Measurements from ENCODE around the gene IMMP2L. TPM values are rescaled to one million over a fixed set of nuclear protein-coding genes. Genes with fewer than 3 reads are reported as not detected.

The IMMP2L gene
- total and polyA plus RNA-seq, 2 donors (not counting 3 experiments of a cell fraction or from before 2014, with no cell fraction given) = 9.9 to 11.8 TPM

DNA sequence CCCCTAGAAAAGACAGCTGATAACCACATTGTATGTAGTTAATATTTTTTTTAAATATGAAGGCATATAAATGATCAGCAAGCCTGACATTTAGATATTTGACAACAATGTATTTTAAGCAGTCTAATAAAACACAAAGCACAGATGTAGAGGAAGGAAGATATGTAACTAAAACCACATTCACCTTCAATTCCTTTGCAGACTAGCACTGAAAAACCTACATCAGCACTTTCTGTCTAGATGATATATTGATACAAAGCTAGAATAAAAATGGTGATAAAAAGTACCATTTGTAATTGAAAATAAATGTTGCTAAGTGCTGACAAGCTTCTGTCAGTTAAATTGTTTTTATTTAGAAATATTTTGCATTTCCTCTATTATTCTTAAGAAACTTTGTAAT lies 153.6 kb downstream of the IMMP2L start:
- FAIRE-seq (no peak), DNase-seq (ENCODE audit: low read depth, low spot score) (no peak)
- no peaks in the 10 kb centered on the region for H3K36me3 ChIP-seq (ENCODE audit: control insufficient read depth in 2 of 2, extremely low read depth in 1 of 2, insufficient read depth in 2 of 2, low read length in 2 of 2)
- POLR2A ChIA-PET = no interaction called here
- no peak overlapping the region for H3K4me2 ChIP-seq (ENCODE audit: insufficient read depth, low read length)
- intact Hi-C loops (cut with micrococcal nuclease) (no loop called here), dilution Hi-C loops (cut with MboI; ENCODE audit: extremely low pct_ligation_motif_present, low sequenced_read_pairs) (no loop called here)
- H3K4me3 ChIP-seq (replicated peaks in 1 of 3; ENCODE audit: insufficient read depth in 1 of 3, low read depth in 1 of 3, low read length in 3 of 3) = no peak overlapping the region
- CTCF ChIA-PET = interaction anchor here (1.3 to 1.4 kb wide), 2 partner anchors 10 to 28 kb away, joined by 4 to 7 read pairs; no protein-coding TSS in a partner anchor
- BruUV-seq (replicated peaks) = no TSS peak
- no peak for TF ChIP-seq GATA2 (IDR thresholded peaks at IDR 0.05; ENCODE audit: insufficient read depth, insufficient read length, low read depth, low read length)
- TF ChIP-seq EZH2 (IDR thresholded peaks at IDR 0.05; ENCODE audit: borderline replicate concordance, low read depth, low read length, severe bottlenecking) = no peak
- no peak for TF ChIP-seq POLR2AphosphoS5 (IDR thresholded peaks at IDR 0.05; ENCODE audit: insufficient read depth, low read depth, low read length)
- TF ChIP-seq MYC (IDR thresholded peaks at IDR 0.05; ENCODE audit: low read depth, low read length) = no peak
- TF ChIP-seq MAX (IDR thresholded peaks at IDR 0.05; ENCODE audit: insufficient read depth, insufficient read length) = no peak
- TF ChIP-seq JUN (IDR thresholded peaks at IDR 0.05; ENCODE audit: borderline replicate concordance, insufficient read depth, insufficient read length, low read depth) = no peak
- TF ChIP-seq, protein P1, sequence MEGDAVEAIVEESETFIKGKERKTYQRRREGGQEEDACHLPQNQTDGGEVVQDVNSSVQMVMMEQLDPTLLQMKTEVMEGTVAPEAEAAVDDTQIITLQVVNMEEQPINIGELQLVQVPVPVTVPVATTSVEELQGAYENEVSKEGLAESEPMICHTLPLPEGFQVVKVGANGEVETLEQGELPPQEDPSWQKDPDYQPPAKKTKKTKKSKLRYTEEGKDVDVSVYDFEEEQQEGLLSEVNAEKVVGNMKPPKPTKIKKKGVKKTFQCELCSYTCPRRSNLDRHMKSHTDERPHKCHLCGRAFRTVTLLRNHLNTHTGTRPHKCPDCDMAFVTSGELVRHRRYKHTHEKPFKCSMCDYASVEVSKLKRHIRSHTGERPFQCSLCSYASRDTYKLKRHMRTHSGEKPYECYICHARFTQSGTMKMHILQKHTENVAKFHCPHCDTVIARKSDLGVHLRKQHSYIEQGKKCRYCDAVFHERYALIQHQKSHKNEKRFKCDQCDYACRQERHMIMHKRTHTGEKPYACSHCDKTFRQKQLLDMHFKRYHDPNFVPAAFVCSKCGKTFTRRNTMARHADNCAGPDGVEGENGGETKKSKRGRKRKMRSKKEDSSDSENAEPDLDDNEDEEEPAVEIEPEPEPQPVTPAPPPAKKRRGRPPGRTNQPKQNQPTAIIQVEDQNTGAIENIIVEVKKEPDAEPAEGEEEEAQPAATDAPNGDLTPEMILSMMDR (IDR thresholded peaks at IDR 0.05; ENCODE audit: extremely low read depth in 1 of 2, insufficient read depth in 1 of 2, low read depth in 1 of 2, low read length in 2 of 2) = no peak
- TF ChIP-seq POLR2A (IDR thresholded peaks at IDR 0.05; ENCODE audit: low read depth, low read length) = no peak
- no peak for TF ChIP-seq FOS (IDR thresholded peaks at IDR 0.05; ENCODE audit: borderline replicate concordance, insufficient read depth, low read length)
- H3K27me3 ChIP-seq (ENCODE audit: control insufficient read depth in 2 of 2, insufficient read depth in 2 of 2, low read length in 2 of 2) = no peaks in the 10 kb centered on the region
- no peaks in the 10 kb centered on the region for H3K9me3 ChIP-seq (replicated peaks; ENCODE audit: control insufficient read depth, insufficient read depth, low read length)
- no peak overlapping the region for H3K27ac ChIP-seq (ENCODE audit: insufficient read depth, low read depth, low read length)
- no peak overlapping the region for H2AFZ ChIP-seq (ENCODE audit: low read depth, low read length)
- no peaks in the 10 kb centered on the region for H3K9me1 ChIP-seq (replicated peaks; ENCODE audit: control insufficient read depth, extremely low read depth, insufficient read depth, low read length)
- no peaks in the 10 kb centered on the region for H3K4me1 ChIP-seq (ENCODE audit: control insufficient read depth, extremely low read depth, insufficient read depth, low read length)
- no peak overlapping the region for H3K9ac ChIP-seq (replicated peaks; ENCODE audit: extremely low read depth, insufficient read depth, low read length)
- no peaks in the 10 kb centered on the region for H4K20me1 ChIP-seq (replicated peaks; ENCODE audit: control insufficient read depth, extremely low read depth, insufficient read depth, low read length)
- no peaks in the 10 kb centered on the region for H3K79me2 ChIP-seq (ENCODE audit: control insufficient read depth, insufficient read depth, low read length)
